SK-N-SH (cell line): ENCODE results near the gene PRPF4. TPM values are rescaled to one million over a fixed set of nuclear protein-coding genes. Genes with fewer than 3 reads are reported as not detected.

Experiments used
- CTCF ChIA-PET: fragments of 300-600, 350-600 bp; formaldehyde crosslinking; extraction: SDS; loops from one replicate; lab custom pipeline; 2021; lab: Yijun Ruan, JAX
- POLR2A ChIA-PET: fragments of 350-600 bp; sonication (Branson Sonifier 250); formaldehyde crosslinking; extraction: SDS; loops from one replicate; lab custom pipeline; 2020; ENCODE audit warnings: antibody characterized with exemption, inconsistent platforms; lab: Yijun Ruan, JAX
- DNase-seq: peaks from one replicate; pipeline ENCODE4 v3.0.0; 2012
- H2AFZ ChIP-seq: fragments of 200-600 bp; sonication (generic); 2 replicates; pipeline ENCODE4 v1.8.1; 2016; ENCODE audit warnings: antibody characterized with exemption, mild to moderate bottlenecking, low read depth
- H3F3A ChIP-seq: fragments of 200-600 bp; sonication (generic); replicated peaks from 2 replicates; pipeline ENCODE3; 2016; ENCODE audit warnings: antibody characterized with exemption, mild to moderate bottlenecking; ENCODE audit not compliant: insufficient read depth
- H3K27ac ChIP-seq, 2 experiments: fragments of 200-500 bp in 1 of 2; fragments of 200-600 bp in 1 of 2; sonication (Bioruptor generic) in 1 of 2; sonication (generic), shearing (Covaris generic) in 1 of 2; 2 replicates each; pipeline versions ENCODE4 v1.5.1 to v1.6.1; 2014 to 2016; ENCODE audit warnings: low read depth in 2 of 2, inconsistent platforms in 1 of 2, low read length in 1 of 2, mild to moderate bottlenecking in 1 of 2, mixed read lengths in 1 of 2
- H3K27me3 ChIP-seq: fragments of 200-600 bp; sonication (generic), shearing (Covaris generic); 2 replicates; pipeline ENCODE4 v1.6.1; 2016; ENCODE audit warnings: mixed run types; ENCODE audit not compliant: insufficient read depth
- H3K36me3 ChIP-seq, 2 experiments: fragments of 200-500 bp in 1 of 2; fragments of 200-600 bp in 1 of 2; sonication (Bioruptor generic) in 1 of 2; sonication (generic) in 1 of 2; replicated peaks in 1 of 2; 2 replicates each; pipeline versions ENCODE3 to v1.5.1; 2014 to 2016; ENCODE audit warnings: low read length in 1 of 2, mild to moderate bottlenecking in 1 of 2; ENCODE audit not compliant: insufficient read depth in 2 of 2, control insufficient read depth in 1 of 2
- H3K4me1 ChIP-seq, 2 experiments: fragments of 200-500 bp in 1 of 2; fragments of 200-600 bp in 1 of 2; sonication (Bioruptor generic) in 1 of 2; sonication (generic), shearing (Covaris generic) in 1 of 2; 2 replicates each; pipeline versions ENCODE4 v1.5.1 to v1.6.1; 2014 to 2016; ENCODE audit warnings: low read depth in 1 of 2, low read length in 1 of 2, mixed run types in 1 of 2; ENCODE audit not compliant: insufficient read depth in 2 of 2, control insufficient read depth in 1 of 2
- H3K4me2 ChIP-seq: fragments of 200-600 bp; sonication (generic), shearing (Covaris generic); 2 replicates; pipeline ENCODE4 v1.6.1; 2017; ENCODE audit warnings: mixed run types
- H3K4me3 ChIP-seq, 2 experiments: fragments of 200-500 bp in 1 of 2; fragments of 200-600 bp in 1 of 2; sonication (Bioruptor generic) in 1 of 2; sonication (generic), shearing (Covaris generic) in 1 of 2; 2 replicates each; pipeline versions ENCODE4 v1.5.1 to v1.8.1; 2014 to 2016; ENCODE audit warnings: low read depth in 2 of 2, inconsistent platforms in 1 of 2, low read length in 1 of 2, mild to moderate bottlenecking in 1 of 2, mixed read lengths in 1 of 2, moderate library complexity in 1 of 2
- H3K79me2 ChIP-seq: fragments of 200-600 bp; sonication (generic); 2 replicates; pipeline ENCODE4 v1.8.1; 2017; ENCODE audit warnings: mild to moderate bottlenecking; ENCODE audit not compliant: insufficient read depth
- H3K9ac ChIP-seq: fragments of 200-600 bp; sonication (generic); 2 replicates; pipeline ENCODE4 v1.6.1; 2017; ENCODE audit warnings: mixed run types
- H3K9me2 ChIP-seq: fragments of 200-600 bp; sonication (generic); 2 replicates; pipeline ENCODE4 v1.6.1; 2017; ENCODE audit warnings: mixed run types
- H3K9me3 ChIP-seq: fragments of 200-600 bp; sonication (generic); 2 replicates; pipeline ENCODE4 v1.6.1; 2017; ENCODE audit warnings: mixed run types, mild to moderate bottlenecking, moderate library complexity
- H4K20me1 ChIP-seq: fragments of 200-600 bp; sonication (generic); 2 replicates; pipeline ENCODE4 v1.6.1; 2017; ENCODE audit warnings: mild to moderate bottlenecking, mixed run types; ENCODE audit not compliant: insufficient read depth
- CHD2 ChIP-seq: fragments of 150-350 bp; IDR thresholded peaks from 2 replicates; pipeline ENCODE4 v1.6.1; 2018; ENCODE audit warnings: low read length; ENCODE audit not compliant: partially characterized antibody
- CTCF ChIP-seq: fragments of 200-600 bp; sonication (generic); IDR thresholded peaks from 2 replicates; pipeline ENCODE4 v1.6.1; 2017; ENCODE audit warnings: antibody characterized with exemption, mild to moderate bottlenecking, moderate library complexity
- EZH2phosphoT487 ChIP-seq: fragments of 200-600 bp; sonication (generic); IDR thresholded peaks from 2 replicates; pipeline ENCODE4 v1.6.1; 2017; ENCODE audit warnings: low read depth, mixed run types, mild to moderate bottlenecking, antibody characterized with exemption, moderate library complexity, borderline replicate concordance
- FOSL2 ChIP-seq: IDR thresholded peaks from 2 replicates; pipeline ENCODE4 v1.4.0; 2012; ENCODE audit warnings: low read depth, mild to moderate bottlenecking, moderate library complexity, borderline replicate concordance
- FOXJ3 ChIP-seq: sonication (generic); formaldehyde crosslinking; IDR thresholded peaks from 2 replicates; pipeline ENCODE4 v1.5.1; 2020; ENCODE audit warnings: mild to moderate bottlenecking, missing genetic modification reagents
- GABPA ChIP-seq: IDR thresholded peaks from 2 replicates; pipeline ENCODE4 v1.4.0; 2012; ENCODE audit warnings: low read depth, mild to moderate bottlenecking
- IRF3 ChIP-seq: fragments of 150-350 bp; IDR thresholded peaks from 2 replicates; pipeline ENCODE4 v1.6.1; 2016; ENCODE audit warnings: mild to moderate bottlenecking, low read depth, low read length
- JUND ChIP-seq: IDR thresholded peaks from 2 replicates; pipeline ENCODE4 v1.4.0; 2012
- MXI1 ChIP-seq: IDR thresholded peaks from 2 replicates; pipeline ENCODE4 v1.6.1; 2012; ENCODE audit warnings: mild to moderate bottlenecking, low read depth, low read length, improper control_type of control experiment
- NRF1 ChIP-seq: IDR thresholded peaks from 2 replicates; pipeline ENCODE4 v1.6.1; 2012; ENCODE audit warnings: low read depth, mild to moderate bottlenecking, low read length
- POLR2AphosphoS5 ChIP-seq: IDR thresholded peaks from 2 replicates; pipeline ENCODE4 v1.6.1; 2012; ENCODE audit warnings: low read depth, low read length
- RAD21 ChIP-seq: IDR thresholded peaks from 2 replicates; pipeline ENCODE4 v1.6.1; 2012; ENCODE audit warnings: mild to moderate bottlenecking, low read length
- RCOR1 ChIP-seq: fragments of 150-350 bp; IDR thresholded peaks from 2 replicates; pipeline ENCODE4 v1.6.1; 2017; ENCODE audit warnings: antibody characterized with exemption, low read length
- SIN3A ChIP-seq: IDR thresholded peaks from 2 replicates; pipeline ENCODE4 v1.6.1; 2012; ENCODE audit warnings: low read depth, mild to moderate bottlenecking, low read length, moderate library complexity, borderline replicate concordance
- SMC3 ChIP-seq: IDR thresholded peaks from 2 replicates; pipeline ENCODE4 v1.6.1; 2012; ENCODE audit warnings: low read depth, low read length, improper control_type of control experiment
- TCF12 ChIP-seq: IDR thresholded peaks from 2 replicates; pipeline ENCODE4 v1.4.0; 2012
- USF1 ChIP-seq: IDR thresholded peaks from 2 replicates; pipeline ENCODE4 v1.4.0; 2012; ENCODE audit warnings: low read depth, borderline replicate concordance
- YY1 ChIP-seq: IDR thresholded peaks from 2 replicates; pipeline ENCODE4 v1.4.0; 2012; ENCODE audit warnings: low read depth, mild to moderate bottlenecking
- ZBTB33 ChIP-seq: IDR thresholded peaks from 2 replicates; pipeline ENCODE4 v1.4.0; 2012; ENCODE audit warnings: low read depth, borderline replicate concordance
- WGBS: methylation state at CpG from one replicate; pipeline ENCODE4 v1.1.6; 2017; ENCODE audit warnings: low lambda C conversion rate; 5-methylcytosine and 5-hydroxymethylcytosine counted together
- polyA plus RNA-seq, 3 experiments: library from polyadenylated mRNA; depleted of rRNA; stranded (reverse); fragments of >200 nt; gene quantifications; 2 replicates each; pipeline ENCODE4 v1.2.3, GENCODE V29; 2012

Gene PRPF4
- polyA plus RNA-seq, 1 of the 3 experiments (the other 2 are of a cell fraction): 23.2 TPM

- POLR2A ChIA-PET: no interaction called here
- Histone ChIP-seq H3K36me3 (peaks cover 82 to 84% of the 10 kb centered on the region in 2 experiments), H3K9ac (no peak overlapping the region)
These were observed 5.9 kb downstream of the PRPF4 start for GRCh38 chr9:113281356-113281755.

GRCh38 chr9:113289091-113289490, 13.6 kb downstream of the PRPF4 start:
- POLR2A ChIA-PET: no interaction called here
- Histone ChIP-seq H3K9me2 (no peaks in the 10 kb centered on the region), H3K9ac (no peak overlapping the region), H2AFZ (no peak overlapping the region), H3F3A (peaks cover 23% of the 10 kb centered on the region), H3K79me2 (no peaks in the 10 kb centered on the region), H3K9me3 (no peaks in the 10 kb centered on the region), H3K27ac (no peak overlapping the region), H3K36me3 (peaks cover 80 to 83% of the 10 kb centered on the region in 2 experiments), H3K27me3 (no peaks in the 10 kb centered on the region), H3K4me2 (no peak overlapping the region), H3K4me3 (no peak overlapping the region), H3K4me1 (no peaks in the 10 kb centered on the region), H4K20me1 (no peaks in the 10 kb centered on the region)
- 96% methylated on average over 2 of the region's 2 CpGs for WGBS
- TF ChIP-seq SIN3A: no peak
- no peak for TF ChIP-seq SMC3
- no peak for TF ChIP-seq RCOR1
- no peak for TF ChIP-seq CHD2
- no peak for TF ChIP-seq USF1
- TF ChIP-seq ZBTB33: no peak
- no peak for TF ChIP-seq CTCF
- no peak for TF ChIP-seq NRF1
- TF ChIP-seq TCF12: no peak
- no peak for TF ChIP-seq JUND
- no peak for TF ChIP-seq EZH2phosphoT487
- no peak for TF ChIP-seq FOSL2
- no peak for TF ChIP-seq YY1
- no peak for TF ChIP-seq POLR2AphosphoS5
- no peak for TF ChIP-seq IRF3
- no peak for DNase-seq
- CTCF ChIA-PET: no interaction called here

More at GRCh38 chr9:113281356-113281755, 5.9 kb downstream of the PRPF4 start:
- H3K4me3 ChIP-seq: no peak overlapping the region
- TF ChIP-seq JUND: no peak
- no peak for TF ChIP-seq FOXJ3 (CRISPR knock-in tag)
- TF ChIP-seq MXI1: no peak
- TF ChIP-seq FOSL2: no peak
- TF ChIP-seq RCOR1: no peak
- TF ChIP-seq RAD21: no peak
- no peak for TF ChIP-seq GABPA
- H3K4me1 ChIP-seq: peaks cover 5 to 7% of the 10 kb centered on the region in 2 experiments; a peak in 3 of 4 replicates
- H3K4me2 ChIP-seq: no peak overlapping the region
- CTCF ChIA-PET: no interaction called here
- H3F3A ChIP-seq: peaks cover 8% of the 10 kb centered on the region
- H3K9me2 ChIP-seq: no peaks in the 10 kb centered on the region
- peaks cover 26% of the 10 kb centered on the region for H3K79me2 ChIP-seq
- H3K9me3 ChIP-seq: no peaks in the 10 kb centered on the region
- no peak overlapping the region for H3K27ac ChIP-seq
- H3K27me3 ChIP-seq: no peaks in the 10 kb centered on the region
- H4K20me1 ChIP-seq: no peaks in the 10 kb centered on the region
- no peak for DNase-seq
- H2AFZ ChIP-seq: no peak overlapping the region
- WGBS: 98% methylated on average over 4 of the region's 4 CpGs
